Measurements from ENCODE around the gene USP37. TPM values are rescaled to one million over a fixed set of nuclear protein-coding genes. Genes with fewer than 3 reads are reported as not detected.

USP37 gene
- total RNA-seq, 1 experiment from 2014 or later: 23.5 TPM

DNA sequence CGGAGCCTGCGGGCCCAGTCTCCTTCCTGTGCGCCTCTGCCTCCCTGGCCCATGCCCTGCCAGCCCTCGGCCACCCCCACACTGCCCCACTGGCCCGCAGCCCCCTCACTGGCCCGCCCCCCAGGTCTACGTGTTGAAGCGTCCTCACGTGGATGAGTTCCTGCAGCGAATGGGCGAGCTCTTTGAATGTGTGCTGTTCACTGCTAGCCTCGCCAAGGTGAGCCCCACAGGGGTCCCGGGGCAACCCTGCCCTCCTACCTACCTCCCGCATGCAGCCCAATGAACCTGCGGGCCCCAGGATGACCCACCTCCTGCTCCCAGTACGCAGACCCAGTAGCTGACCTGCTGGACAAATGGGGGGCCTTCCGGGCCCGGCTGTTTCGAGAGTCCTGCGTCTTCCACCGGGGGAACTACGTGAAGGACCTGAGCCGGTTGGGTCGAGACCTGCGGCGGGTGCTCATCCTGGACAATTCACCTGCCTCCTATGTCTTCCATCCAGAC is 165.2 kb downstream of the USP37 start:
- ATAC-seq: no peak
- H3K9me2 ChIP-seq (ENCODE audit: insufficient read depth): no peaks in the 10 kb centered on the region
- H3K79me2 ChIP-seq (ENCODE audit: insufficient read depth, low read length): peaks cover 38% of the 10 kb centered on the region
- no peak for DNase-seq (ENCODE audit: low read depth, low spot score)
- ChIA-PET RAD21 (ENCODE audit: low non-redundant PET in 1 of 2, low total read pairs in 2 of 2, uncharacterized antibody in 2 of 2, unreplicated experiment in 2 of 2) (no interaction called here), CTCF (no interaction called here), POLR2A (no interaction called here)
- peaks cover 17 to 18% of the 10 kb centered on the region in 2 experiments for H3K36me3 ChIP-seq (ENCODE audit: control insufficient read depth in 1 of 2, insufficient read depth in 2 of 2, low read length in 2 of 2)
- H4K20me1 ChIP-seq (ENCODE audit: insufficient read depth): no peaks in the 10 kb centered on the region
- no peak overlapping the region for H3K4me2 ChIP-seq (ENCODE audit: low read length)
- H2AFZ ChIP-seq (ENCODE audit: low read depth, low read length, poor library complexity, severe bottlenecking): no peak overlapping the region
- TF ChIP-seq SRF (IDR thresholded peaks at IDR 0.05; ENCODE audit: low read depth) (no peak), POLR2A (IDR thresholded peaks at IDR 0.05; ENCODE audit: borderline replicate concordance, extremely low read depth, insufficient read depth, insufficient read length) (no peak), ZFX (IDR thresholded peaks at IDR 0.05) (no peak), SIN3A (IDR thresholded peaks at IDR 0.05; ENCODE audit: low read depth) (no peak), POLR2AphosphoS5 (IDR thresholded peaks at IDR 0.05; ENCODE audit: low read depth, low read length) (no peak), RAD21 (IDR thresholded peaks at IDR 0.05; ENCODE audit: low read depth) (no peak), JUND (IDR thresholded peaks at IDR 0.05) (no peak), CBX3 (IDR thresholded peaks at IDR 0.05; ENCODE audit: low read depth) (no peak), FOSL1 (IDR thresholded peaks at IDR 0.05; ENCODE audit: low read depth) (no peak), TCF7L2 (IDR thresholded peaks at IDR 0.05; ENCODE audit: borderline replicate concordance, extremely low read depth, insufficient read depth, insufficient read length) (no peak), SP1 (IDR thresholded peaks at IDR 0.05; ENCODE audit: low read depth) (no peak), EGR1 (IDR thresholded peaks at IDR 0.05; ENCODE audit: low read depth) (no peak)
- TF ChIP-seq, protein P1, sequence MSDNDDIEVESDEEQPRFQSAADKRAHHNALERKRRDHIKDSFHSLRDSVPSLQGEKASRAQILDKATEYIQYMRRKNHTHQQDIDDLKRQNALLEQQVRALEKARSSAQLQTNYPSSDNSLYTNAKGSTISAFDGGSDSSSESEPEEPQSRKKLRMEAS (IDR thresholded peaks at IDR 0.05): no peak
- TF ChIP-seq, protein P2, sequence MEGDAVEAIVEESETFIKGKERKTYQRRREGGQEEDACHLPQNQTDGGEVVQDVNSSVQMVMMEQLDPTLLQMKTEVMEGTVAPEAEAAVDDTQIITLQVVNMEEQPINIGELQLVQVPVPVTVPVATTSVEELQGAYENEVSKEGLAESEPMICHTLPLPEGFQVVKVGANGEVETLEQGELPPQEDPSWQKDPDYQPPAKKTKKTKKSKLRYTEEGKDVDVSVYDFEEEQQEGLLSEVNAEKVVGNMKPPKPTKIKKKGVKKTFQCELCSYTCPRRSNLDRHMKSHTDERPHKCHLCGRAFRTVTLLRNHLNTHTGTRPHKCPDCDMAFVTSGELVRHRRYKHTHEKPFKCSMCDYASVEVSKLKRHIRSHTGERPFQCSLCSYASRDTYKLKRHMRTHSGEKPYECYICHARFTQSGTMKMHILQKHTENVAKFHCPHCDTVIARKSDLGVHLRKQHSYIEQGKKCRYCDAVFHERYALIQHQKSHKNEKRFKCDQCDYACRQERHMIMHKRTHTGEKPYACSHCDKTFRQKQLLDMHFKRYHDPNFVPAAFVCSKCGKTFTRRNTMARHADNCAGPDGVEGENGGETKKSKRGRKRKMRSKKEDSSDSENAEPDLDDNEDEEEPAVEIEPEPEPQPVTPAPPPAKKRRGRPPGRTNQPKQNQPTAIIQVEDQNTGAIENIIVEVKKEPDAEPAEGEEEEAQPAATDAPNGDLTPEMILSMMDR (IDR thresholded peaks at IDR 0.05 in 2 of 3, conservative IDR thresholded peaks at IDR 0.05 in 1 of 3; ENCODE audit: borderline replicate concordance in 1 of 3, insufficient read depth in 1 of 3, low read depth in 2 of 3, low read length in 2 of 3): no peak
- TF ChIP-seq, protein P3, sequence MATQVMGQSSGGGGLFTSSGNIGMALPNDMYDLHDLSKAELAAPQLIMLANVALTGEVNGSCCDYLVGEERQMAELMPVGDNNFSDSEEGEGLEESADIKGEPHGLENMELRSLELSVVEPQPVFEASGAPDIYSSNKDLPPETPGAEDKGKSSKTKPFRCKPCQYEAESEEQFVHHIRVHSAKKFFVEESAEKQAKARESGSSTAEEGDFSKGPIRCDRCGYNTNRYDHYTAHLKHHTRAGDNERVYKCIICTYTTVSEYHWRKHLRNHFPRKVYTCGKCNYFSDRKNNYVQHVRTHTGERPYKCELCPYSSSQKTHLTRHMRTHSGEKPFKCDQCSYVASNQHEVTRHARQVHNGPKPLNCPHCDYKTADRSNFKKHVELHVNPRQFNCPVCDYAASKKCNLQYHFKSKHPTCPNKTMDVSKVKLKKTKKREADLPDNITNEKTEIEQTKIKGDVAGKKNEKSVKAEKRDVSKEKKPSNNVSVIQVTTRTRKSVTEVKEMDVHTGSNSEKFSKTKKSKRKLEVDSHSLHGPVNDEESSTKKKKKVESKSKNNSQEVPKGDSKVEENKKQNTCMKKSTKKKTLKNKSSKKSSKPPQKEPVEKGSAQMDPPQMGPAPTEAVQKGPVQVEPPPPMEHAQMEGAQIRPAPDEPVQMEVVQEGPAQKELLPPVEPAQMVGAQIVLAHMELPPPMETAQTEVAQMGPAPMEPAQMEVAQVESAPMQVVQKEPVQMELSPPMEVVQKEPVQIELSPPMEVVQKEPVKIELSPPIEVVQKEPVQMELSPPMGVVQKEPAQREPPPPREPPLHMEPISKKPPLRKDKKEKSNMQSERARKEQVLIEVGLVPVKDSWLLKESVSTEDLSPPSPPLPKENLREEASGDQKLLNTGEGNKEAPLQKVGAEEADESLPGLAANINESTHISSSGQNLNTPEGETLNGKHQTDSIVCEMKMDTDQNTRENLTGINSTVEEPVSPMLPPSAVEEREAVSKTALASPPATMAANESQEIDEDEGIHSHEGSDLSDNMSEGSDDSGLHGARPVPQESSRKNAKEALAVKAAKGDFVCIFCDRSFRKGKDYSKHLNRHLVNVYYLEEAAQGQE (IDR thresholded peaks at IDR 0.05; ENCODE audit: low read depth): no peak
- TF ChIP-seq, protein P4, sequence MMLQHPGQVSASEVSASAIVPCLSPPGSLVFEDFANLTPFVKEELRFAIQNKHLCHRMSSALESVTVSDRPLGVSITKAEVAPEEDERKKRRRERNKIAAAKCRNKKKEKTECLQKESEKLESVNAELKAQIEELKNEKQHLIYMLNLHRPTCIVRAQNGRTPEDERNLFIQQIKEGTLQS (IDR thresholded peaks at IDR 0.05): no peak
- H3K9me3 ChIP-seq (ENCODE audit: control insufficient read depth in 1 of 2, insufficient read depth in 1 of 2, low read depth in 1 of 2, low read length in 2 of 2): no peaks in the 10 kb centered on the region
- H3K4me1 ChIP-seq (ENCODE audit: control insufficient read depth in 1 of 2, insufficient read depth in 2 of 2, low read length in 2 of 2): peaks cover 25 to 47% of the 10 kb centered on the region in 2 experiments
- intact Hi-C loops (cut with micrococcal nuclease): no loop called here
- no peaks in the 10 kb centered on the region for H3K27me3 ChIP-seq (ENCODE audit: insufficient read depth, low read length)
- H3K4me3 ChIP-seq (replicated peaks in 1 of 2; ENCODE audit: low read depth in 1 of 2, low read length in 2 of 2): no peak overlapping the region
- no peak overlapping the region; the same call in 1 of the 2 replicates for H3K27ac ChIP-seq (ENCODE audit: low read depth, low read length)
- H3K9ac ChIP-seq (ENCODE audit: low read length): no peak overlapping the region
- no TSS peak for BruUV-seq (replicated peaks)

Data from HCT116 (cell line).